GM18517 (cell line): ENCODE results near the gene POU4F3.

Experiments used
- ATAC-seq: cut with Tn5 transposase; IDR thresholded peaks from one replicate; pipeline ENCODE4 v1.9.1; 2021; ENCODE audit warnings: mild to moderate bottlenecking, moderate library complexity; ENCODE audit not compliant: unreplicated experiment

POU4F3 gene

GRCh38 chr5:146339715-146340259, 1.1 kb downstream of the POU4F3 start:
- ATAC-seq = no peak

- no peak for ATAC-seq
Observed at GRCh38 chr5:146340260-146341081, 1.8 kb downstream of the POU4F3 start.

- ATAC-seq = no peak
Observed at GRCh38 chr5:146341854-146342253, 3.2 kb downstream of the POU4F3 start.

- ATAC-seq = no peak
Observed at GRCh38 chr5:146342519-146342881, 3.9 kb downstream of the POU4F3 start.

- ATAC-seq = no peak
Observed at GRCh38 chr5:146342882-146343865, 4.5 kb downstream of the POU4F3 start.

GRCh38 chr5:146344155-146345118, 5.8 kb downstream of the POU4F3 start:
- no peak for ATAC-seq

- no peak for ATAC-seq
Observed at GRCh38 chr5:146345240-146345577, 6.6 kb downstream of the POU4F3 start.

GRCh38 chr5:146345578-146346366, 7.1 kb downstream of the POU4F3 start:
- ATAC-seq = no peak

GRCh38 chr5:146357126-146357525, 18.5 kb downstream of the POU4F3 start:
- no peak for ATAC-seq

DNA sequence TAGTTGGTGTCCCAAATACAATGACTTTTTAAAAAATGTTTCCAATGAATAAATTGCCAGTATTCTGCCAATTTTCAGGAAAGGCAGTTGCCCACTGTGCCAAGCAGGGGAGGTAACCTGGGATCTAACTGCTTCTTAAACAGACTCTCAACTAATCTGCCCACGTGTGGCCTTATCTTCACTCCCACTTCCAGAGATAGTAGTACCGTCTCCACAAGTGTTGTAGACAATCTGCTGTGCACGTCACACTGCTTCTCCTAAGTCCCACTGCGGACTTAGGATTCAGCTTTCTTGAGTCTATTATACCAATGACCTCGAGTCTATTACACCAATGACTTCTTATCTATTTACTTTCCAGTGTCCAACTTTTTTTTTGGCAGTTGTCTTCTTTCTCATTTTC, 21.2 kb downstream of the POU4F3 start:
- ATAC-seq = no peak

DNA sequence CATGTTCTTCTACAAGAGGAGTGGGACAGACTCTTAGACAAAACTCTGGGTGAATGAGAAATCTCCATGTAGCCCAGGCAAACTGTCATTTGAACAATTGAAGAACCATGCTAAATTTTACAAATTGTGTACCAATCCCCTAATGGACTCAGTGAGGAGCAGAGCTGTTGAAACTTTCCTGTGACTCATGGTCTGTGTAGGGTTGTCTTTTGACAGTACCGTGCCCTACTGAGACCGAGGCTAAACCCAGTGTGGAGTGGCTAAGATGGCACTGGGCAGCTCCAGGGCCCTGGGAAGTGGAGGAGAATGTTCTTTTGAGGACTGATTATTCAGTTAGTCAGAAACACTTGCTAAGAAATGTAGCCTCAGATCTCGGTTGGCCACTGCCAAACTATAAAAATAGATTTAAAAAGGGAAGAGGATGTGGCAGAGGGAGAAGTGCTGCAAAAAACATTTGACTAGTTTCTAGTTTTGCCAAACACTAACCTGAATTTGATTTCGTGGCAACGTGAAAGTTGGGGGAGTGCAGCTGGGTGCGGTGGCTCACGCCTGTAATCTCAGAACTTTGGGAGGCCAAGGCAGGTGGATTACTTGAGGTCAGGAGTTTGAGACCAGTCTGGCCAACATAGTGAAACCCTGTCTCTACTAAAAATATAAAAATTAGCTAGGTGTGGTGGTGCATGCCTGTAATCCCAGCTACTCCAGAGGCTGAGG, 24.7 kb downstream of the POU4F3 start:
- ATAC-seq = no peak

DNA sequence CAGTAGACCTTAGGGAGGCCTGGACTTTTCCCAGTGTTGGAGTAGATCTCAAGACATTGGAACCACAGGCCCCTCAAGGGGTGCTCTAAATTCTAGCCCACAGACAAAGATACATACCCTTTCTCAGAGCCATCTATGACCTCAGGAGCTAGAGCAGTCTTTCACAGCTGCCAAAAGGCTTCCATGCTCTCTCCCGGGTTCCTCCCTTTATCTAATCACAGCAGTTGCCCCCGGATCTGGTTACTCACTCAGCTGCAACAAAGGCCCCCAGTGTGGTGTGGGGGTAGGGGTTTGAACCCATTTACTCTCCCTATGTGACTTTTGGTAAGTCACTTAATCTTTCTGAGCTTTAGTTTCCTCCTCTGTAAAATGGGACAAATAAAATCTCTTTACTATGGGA, 27.0 kb downstream of the POU4F3 start:
- ATAC-seq = no peak

DNA sequence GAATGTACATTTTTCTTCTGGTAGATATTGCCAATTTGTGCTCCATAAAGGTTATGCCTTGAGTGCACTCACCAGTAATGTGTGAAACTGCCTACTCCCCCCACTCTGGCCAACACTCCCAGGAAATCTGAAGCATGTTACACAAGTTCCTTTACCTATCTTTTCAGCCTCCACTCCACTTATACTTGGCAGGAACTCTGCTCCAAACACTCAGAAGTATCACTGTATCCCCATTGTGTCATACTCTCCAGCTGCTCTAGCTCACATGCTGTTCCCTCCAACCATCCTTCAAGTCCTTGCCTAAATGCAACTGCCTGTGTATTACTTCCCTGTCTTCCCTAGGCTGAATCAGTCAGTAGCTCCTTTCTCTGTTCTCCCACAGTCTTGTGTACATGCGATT, 28.3 kb downstream of the POU4F3 start:
- ATAC-seq = no peak

- no peak for ATAC-seq
Observed at GRCh38 chr5:146368137-146368536, 29.5 kb downstream of the POU4F3 start.

DNA sequence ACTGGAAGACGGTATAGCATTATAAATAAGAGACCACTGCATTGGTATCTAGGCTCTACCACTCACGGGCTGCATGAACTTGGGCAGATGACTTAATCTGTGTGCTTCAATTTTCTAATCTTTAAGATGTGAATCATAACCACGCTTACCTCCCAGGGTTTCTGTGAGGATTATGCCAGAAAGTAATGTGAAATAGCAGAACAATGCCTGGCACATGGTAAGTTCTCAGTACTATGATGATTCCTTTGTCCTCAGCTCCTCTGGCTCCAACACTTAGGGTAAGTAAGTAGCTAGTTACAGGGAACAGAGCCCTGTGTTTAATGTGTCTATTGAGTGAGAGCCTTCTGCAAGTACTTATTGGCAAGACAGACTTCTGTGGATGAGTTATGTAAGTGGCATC, 31.1 kb downstream of the POU4F3 start:
- ATAC-seq = no peak

DNA sequence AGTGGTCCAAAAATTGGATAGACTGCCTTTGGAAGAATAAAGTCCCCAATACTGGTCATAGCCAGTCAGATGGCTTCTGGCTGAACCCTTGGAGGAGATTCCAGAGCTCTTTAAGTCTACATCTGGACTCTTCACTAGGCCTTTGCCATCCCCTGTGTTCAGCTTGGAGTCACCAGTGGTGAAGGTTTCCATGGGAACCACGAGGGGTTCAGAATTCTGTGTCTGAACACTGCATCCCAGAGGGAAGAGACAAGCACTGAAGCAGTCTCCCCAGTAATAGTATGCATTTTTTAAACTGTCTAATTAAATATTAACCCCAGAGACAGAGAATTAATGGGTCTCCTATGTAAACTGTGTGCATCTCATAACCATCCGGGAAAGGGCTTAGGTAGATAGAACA, 38.2 kb downstream of the POU4F3 start:
- no peak for ATAC-seq

- ATAC-seq = no peak
Observed at GRCh38 chr5:146378986-146379385, 40.3 kb downstream of the POU4F3 start.

GRCh38 chr5:146380714-146381113, 42.1 kb downstream of the POU4F3 start:
- ATAC-seq = no peak

DNA sequence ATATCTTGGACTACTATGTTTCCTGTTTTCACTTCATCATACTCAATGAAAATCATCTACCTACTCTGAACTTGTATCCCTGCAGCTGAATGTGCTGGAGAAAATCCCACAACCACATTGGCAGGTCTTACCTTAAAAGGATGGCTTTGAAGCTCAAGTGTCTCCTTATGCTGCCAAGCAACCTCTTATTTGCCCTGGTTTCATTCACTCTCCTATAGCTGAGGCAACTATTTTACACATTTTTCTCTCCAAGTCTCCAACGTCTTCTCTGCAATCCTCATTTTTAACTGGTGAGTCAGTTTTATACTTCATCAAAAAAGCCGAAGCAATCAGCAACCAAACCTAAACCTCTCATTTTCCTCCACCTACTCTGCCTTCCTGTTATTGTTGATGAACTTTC, 49.7 kb downstream of the POU4F3 start:
- ATAC-seq = no peak
